ENCODE results near the gene UBE2F. TPM values are rescaled to one million over a fixed set of nuclear protein-coding genes. Genes with fewer than 3 reads are reported as not detected.
"Not testable (repeated sequence)": the region's sequence is repeated elsewhere in the genome, so short reads cannot be mapped to it uniquely, and the experiment has no call there.

The UBE2F gene
- polyA plus RNA-seq, 4 donors, result 40.5 to 50.6 (median 45.8) TPM

GRCh38 chr2:238013806-238014205 is 47.0 kb downstream of the UBE2F start:
- DNase-seq (ENCODE audit: low read depth in 4 of 4, low spot score in 3 of 4), result no peak

- no peak for DNase-seq (ENCODE audit: low read depth in 4 of 4, low spot score in 3 of 4)
These were observed 48.9 kb downstream of the UBE2F start for GRCh38 chr2:238015705-238016104.

DNA sequence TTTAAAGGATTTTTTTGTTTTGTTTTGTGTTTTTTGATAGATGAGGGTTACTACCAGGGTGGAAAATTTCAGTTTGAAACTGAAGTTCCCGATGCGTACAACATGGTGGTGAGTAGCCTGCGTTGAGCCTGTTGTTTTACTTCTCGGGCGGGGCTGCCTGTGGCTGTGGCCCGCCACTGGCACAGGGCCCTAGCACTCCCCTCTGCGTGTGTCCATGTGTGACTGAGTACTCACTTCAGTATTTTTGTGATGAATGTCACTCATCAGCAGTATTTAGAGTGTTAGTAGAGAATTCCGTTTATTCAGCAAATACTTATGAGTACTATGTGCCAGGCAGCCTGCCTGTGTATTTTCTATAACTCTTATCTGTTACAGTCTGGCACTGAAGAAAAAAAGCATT is 49.7 kb downstream of the UBE2F start:
- no peak for DNase-seq (ENCODE audit: low read depth in 4 of 4, low spot score in 3 of 4)

DNA sequence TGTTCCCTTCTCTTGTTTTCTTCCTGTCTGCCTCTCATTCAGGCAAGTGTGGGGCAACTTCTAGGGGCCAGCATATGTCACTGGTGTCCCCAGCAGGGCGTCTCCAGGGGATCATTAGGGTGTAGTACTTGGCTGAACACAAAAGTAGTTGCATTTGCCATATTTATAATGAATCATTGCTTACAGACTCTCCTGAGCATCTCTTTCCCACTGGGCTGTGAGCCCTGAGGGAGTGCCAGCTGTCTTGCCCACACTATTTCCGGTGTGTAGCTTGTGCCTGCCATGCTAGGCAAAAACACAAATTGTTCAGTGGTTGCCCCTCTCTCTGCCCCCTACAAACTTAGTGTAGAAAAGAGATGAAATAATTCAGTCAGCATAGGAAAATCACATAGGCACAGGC is 53.1 kb downstream of the UBE2F start:
- no peak for DNase-seq (ENCODE audit: low read depth in 4 of 4, low spot score in 3 of 4)

GRCh38 chr2:238020816-238021215 is 54.0 kb downstream of the UBE2F start:
- DNase-seq (ENCODE audit: low read depth in 4 of 4, low spot score in 3 of 4), result no peak

- DNase-seq (ENCODE audit: low read depth in 4 of 4, low spot score in 3 of 4), result no peak
These were observed 54.5 kb downstream of the UBE2F start for GRCh38 chr2:238021327-238021726.

- no peak for DNase-seq (ENCODE audit: low read depth in 4 of 4, low spot score in 3 of 4)
These were observed 55.9 kb downstream of the UBE2F start for GRCh38 chr2:238022594-238023157.

GRCh38 chr2:238023608-238024007 is 56.8 kb downstream of the UBE2F start:
- DNase-seq (ENCODE audit: low read depth in 4 of 4, low spot score in 3 of 4), result no peak

DNA sequence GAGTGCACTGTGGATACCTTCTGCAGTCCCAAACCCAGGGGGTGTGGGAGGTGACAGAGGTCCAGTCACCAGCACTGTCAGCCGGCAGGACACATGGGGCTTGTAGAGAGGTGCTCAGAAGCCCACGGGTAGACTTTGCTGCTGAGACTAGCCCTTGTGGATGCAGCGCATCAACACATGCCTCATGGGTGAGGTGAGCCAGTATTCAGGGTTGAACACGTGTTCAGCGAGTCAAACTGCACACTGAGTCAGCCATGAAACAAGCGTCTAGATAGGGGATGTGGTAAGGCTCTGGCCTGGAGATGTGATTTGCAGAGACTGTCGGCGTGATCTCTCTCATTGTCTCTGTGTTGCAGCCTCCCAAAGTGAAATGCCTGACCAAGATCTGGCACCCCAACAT is 58.2 kb downstream of the UBE2F start:
- DNase-seq (ENCODE audit: low read depth in 4 of 4, low spot score in 3 of 4), result no peak

DNA sequence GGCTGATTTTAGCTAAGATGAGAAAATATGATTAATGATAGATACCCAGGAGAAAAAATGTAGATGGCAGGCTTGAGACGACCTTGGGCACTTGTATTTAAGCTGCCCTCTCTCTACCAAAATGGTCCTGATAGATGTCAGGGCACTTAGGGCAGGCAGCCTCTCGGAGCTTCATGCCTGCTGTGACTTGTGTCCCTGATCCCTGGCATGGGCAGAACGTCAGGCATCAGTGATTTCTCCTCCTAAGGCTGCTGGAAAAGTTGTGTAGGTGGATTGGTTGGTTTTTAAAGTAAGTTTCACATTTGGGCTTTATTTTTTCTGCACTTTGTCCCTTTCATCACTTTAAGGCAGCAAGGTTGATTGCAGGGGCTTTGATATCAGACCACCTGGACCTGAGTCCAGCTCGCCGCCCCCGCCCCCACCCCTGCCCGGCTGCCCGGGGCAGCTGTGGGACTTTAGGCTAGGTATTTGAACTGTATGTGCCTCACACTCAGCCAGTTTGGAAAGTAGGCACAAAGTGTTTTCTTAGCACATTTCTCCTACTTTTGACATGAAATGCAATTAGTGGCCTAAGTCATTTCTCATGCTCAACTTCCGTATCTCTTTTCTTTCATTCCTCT is 59.0 kb downstream of the UBE2F start:
- no peak for DNase-seq (ENCODE audit: low read depth in 4 of 4, low spot score in 3 of 4)

DNA sequence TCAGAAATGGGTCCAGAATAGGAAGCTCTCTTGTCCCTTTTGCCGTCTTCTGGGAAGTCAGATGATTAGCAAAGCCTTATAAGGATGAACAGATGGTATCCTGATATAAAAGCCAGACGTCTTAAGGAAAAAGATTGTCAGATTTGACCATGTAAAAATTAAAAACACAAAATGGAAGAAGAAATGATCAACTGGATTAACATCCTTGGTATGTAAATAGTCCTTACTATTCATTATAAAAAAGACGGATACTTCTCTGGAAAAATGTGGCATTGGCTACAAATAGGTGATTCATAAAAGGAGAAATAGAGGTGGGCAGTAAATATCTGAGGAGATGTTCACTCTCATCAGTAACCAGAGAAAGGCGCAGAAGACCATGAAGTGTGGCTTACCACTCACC is 60.2 kb downstream of the UBE2F start:
- DNase-seq (ENCODE audit: low read depth in 4 of 4, low spot score in 3 of 4), result no peak

DNA sequence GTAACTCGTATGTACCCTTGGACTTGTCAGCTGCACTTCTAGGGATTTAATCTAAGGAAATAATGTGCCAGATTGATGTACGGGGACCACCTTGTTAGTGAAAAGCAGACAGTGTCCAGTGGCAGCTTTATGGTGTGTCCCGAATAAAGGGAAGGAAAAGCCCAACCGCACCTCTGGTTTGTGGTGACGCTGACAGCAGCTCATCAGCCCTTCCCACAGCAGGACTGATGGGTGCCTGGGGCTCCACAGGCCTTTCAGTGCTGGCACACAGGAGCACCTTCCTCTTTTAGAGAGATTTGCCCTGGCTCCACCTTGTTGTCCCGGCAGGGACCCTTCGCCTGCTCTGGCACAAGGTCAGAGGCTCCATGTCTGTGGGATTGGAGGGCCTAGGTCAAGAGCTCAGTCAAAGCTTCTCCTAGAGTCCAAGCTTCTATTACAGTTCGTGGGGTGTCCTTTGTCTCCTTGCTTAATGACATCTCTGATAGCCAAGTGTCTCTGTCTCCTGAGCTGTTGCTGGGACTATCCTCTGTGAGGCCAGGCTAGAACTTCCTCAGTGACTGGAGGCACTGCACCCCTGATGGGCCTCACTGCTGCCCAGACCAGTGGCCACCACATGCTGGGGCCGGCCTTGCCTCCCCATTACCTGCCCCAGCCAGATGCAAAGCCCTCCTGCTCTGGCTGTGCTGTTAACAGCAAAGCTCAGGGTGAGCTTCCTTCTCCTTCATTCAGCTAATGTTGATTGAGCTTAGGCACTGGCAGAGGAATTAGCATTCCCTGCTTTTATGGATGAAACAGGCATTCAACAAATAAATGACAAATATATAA is 61.0 kb downstream of the UBE2F start:
- no peak for DNase-seq (ENCODE audit: low read depth in 4 of 4, low spot score in 3 of 4)

- DNase-seq (ENCODE audit: low read depth in 4 of 4, low spot score in 3 of 4), result no peak
These were observed 63.0 kb downstream of the UBE2F start for GRCh38 chr2:238029853-238030252.

GRCh38 chr2:238030422-238031155 is 63.8 kb downstream of the UBE2F start:
- DNase-seq (ENCODE audit: low read depth in 4 of 4, low spot score in 3 of 4), result no peak

GRCh38 chr2:238031751-238032150 is 64.9 kb downstream of the UBE2F start:
- no peak for DNase-seq (ENCODE audit: low read depth in 4 of 4, low spot score in 3 of 4)

GRCh38 chr2:238032755-238033337 is 66.0 kb downstream of the UBE2F start:
- no peak for DNase-seq (ENCODE audit: low read depth in 4 of 4, low spot score in 3 of 4)

DNA sequence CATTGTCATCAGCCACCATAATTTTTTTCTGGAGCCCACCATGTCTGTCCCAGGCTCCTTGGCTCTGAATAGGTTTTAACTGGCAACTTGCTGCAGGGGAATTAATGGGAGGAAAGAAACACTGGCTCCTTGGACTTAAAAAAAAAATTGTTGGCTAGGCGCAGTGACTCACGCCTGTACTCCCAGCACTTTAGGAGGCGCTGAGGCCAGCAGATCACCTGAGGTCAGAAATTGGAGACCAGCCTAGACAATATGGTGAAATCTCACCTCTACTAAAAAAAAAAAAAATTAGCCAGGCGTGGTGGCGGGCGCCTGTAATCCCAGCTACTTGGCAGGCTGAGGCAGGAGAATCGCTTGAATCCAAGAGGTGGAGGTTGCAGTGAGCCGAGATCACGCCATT is 67.2 kb downstream of the UBE2F start:
- DNase-seq (ENCODE audit: low read depth in 4 of 4, low spot score in 3 of 4), result not testable (repeated sequence)

DNA sequence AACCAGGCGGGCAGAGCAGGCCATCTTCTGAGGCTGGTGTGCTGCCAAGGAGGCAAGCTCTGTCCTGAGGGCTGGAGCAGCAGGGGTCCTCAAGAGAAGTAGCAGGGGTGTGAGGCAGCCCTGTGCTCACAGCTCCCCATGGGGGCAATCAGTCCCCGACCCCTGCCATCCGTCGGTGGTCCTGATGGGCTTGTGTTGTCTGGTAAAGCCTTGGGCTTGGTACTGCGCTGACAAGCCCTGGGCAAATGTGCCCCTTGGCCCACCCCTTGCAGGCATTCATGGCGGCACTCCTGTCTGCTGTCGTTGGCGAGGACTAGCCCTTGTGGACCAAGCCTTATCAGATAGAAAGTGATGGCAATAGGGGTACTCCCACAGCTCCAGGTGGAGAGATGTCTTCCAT is 71.4 kb downstream of the UBE2F start:
- no peak for DNase-seq (ENCODE audit: low read depth in 4 of 4, low spot score in 3 of 4)

GRCh38 chr2:238039151-238039550 is 72.3 kb downstream of the UBE2F start:
- no peak for DNase-seq (ENCODE audit: low read depth in 4 of 4, low spot score in 3 of 4)

DNA sequence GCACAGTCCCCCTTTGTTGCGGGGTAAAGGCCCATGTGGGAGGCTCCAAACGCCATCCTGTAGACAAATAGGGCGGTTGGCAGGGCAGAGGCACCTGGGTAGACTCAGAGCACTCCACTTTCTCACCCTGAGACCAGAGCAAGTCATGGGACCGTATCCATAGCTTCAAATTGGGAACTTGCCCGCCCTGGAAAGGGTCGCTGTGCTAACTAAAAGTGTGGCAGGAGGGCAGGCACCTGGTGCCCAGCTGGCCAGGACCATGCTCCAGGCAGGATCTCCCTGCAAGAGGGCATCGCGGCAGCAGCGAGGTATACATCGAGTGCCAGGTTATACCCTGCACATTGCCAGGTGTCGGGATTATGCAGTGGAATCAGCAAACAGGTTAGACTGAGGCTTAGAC is 73.2 kb downstream of the UBE2F start:
- DNase-seq (ENCODE audit: low read depth in 4 of 4, low spot score in 3 of 4), result no peak

GRCh38 chr2:238040918-238041317 is 74.1 kb downstream of the UBE2F start:
- no peak for DNase-seq (ENCODE audit: low read depth in 4 of 4, low spot score in 3 of 4)
